H9 (cell line): ENCODE results near the gene CRYGN. TPM values are rescaled to one million over a fixed set of nuclear protein-coding genes. Genes with fewer than 3 reads are reported as not detected.

Experiments
- DNase-seq: peaks from one replicate; pipeline ENCODE4 v3.0.0-alpha.2; 2017
- H2AFZ ChIP-seq: one replicate; pipeline ENCODE4 v1.6.1; 2013; ENCODE audit warnings: mild to moderate bottlenecking, low read length, control low read depth, moderate library complexity
- H2AK5ac ChIP-seq: 2 replicates; pipeline ENCODE4 v1.6.1; 2013; ENCODE audit warnings: low read length, control low read depth, mixed read lengths; ENCODE audit not compliant: insufficient read length
- H2BK120ac ChIP-seq: one replicate; pipeline ENCODE4 v1.6.1; 2013; ENCODE audit warnings: low read depth, mild to moderate bottlenecking, low read length, control low read depth, inconsistent platforms; ENCODE audit not compliant: poor library complexity, severe bottlenecking
- H2BK12ac ChIP-seq: 2 replicates; pipeline ENCODE4 v1.6.1; 2013; ENCODE audit warnings: low read length, control low read depth, mixed read lengths, low read depth; ENCODE audit not compliant: insufficient read length
- H2BK15ac ChIP-seq: 2 replicates; pipeline ENCODE4 v1.6.1; 2013; ENCODE audit warnings: low read depth, low read length, control low read depth
- H2BK20ac ChIP-seq: one replicate; pipeline ENCODE4 v1.6.1; 2013; ENCODE audit warnings: low read depth, mild to moderate bottlenecking, low read length, control low read depth, inconsistent platforms; ENCODE audit not compliant: poor library complexity, severe bottlenecking
- H2BK5ac ChIP-seq: 2 replicates; pipeline ENCODE4 v1.6.1; 2013; ENCODE audit warnings: low read length, control low read depth, mixed read lengths; ENCODE audit not compliant: insufficient read length
- H3K14ac ChIP-seq: 2 replicates; pipeline ENCODE4 v1.6.1; 2013; ENCODE audit warnings: low read length, control low read depth; ENCODE audit not compliant: insufficient read depth
- H3K18ac ChIP-seq: 2 replicates; pipeline ENCODE4 v1.6.1; 2013; ENCODE audit warnings: low read depth, mild to moderate bottlenecking, mixed read lengths, low read length, control low read depth; ENCODE audit not compliant: insufficient read length
- H3K23ac ChIP-seq: 2 replicates; pipeline ENCODE4 v1.6.1; 2013; ENCODE audit warnings: low read length, control low read depth, mixed read lengths, low read depth; ENCODE audit not compliant: insufficient read length
- H3K23me2 ChIP-seq: 2 replicates; pipeline ENCODE4 v1.6.1; 2013; ENCODE audit warnings: low read depth, mild to moderate bottlenecking, mixed read lengths, low read length, control low read depth; ENCODE audit not compliant: insufficient read length, poor library complexity, severe bottlenecking
- H3K27ac ChIP-seq: 2 replicates; pipeline ENCODE4 v1.5.1; 2013; ENCODE audit warnings: low read length, control low read depth, mixed read lengths, low read depth; ENCODE audit not compliant: insufficient read length
- H3K27me3 ChIP-seq: 2 replicates; pipeline ENCODE4 v1.6.1; 2013; ENCODE audit warnings: low read length, control low read depth, inconsistent platforms; ENCODE audit not compliant: insufficient read depth
- H3K4ac ChIP-seq: 2 replicates; pipeline ENCODE4 v1.6.1; 2013; ENCODE audit warnings: low read depth, mild to moderate bottlenecking, control low read depth, inconsistent platforms, low read length, moderate library complexity
- H3K4me1 ChIP-seq: 2 replicates; pipeline ENCODE4 v1.6.1; 2013; ENCODE audit warnings: low read length, control low read depth, inconsistent platforms; ENCODE audit not compliant: insufficient read depth
- H3K4me2 ChIP-seq: 2 replicates; pipeline ENCODE4 v1.6.1; 2013; ENCODE audit warnings: low read length, control low read depth, mixed read lengths; ENCODE audit not compliant: insufficient read length, insufficient read depth
- H3K56ac ChIP-seq: 2 replicates; pipeline ENCODE4 v1.6.1; 2013; ENCODE audit warnings: low read depth, mild to moderate bottlenecking, mixed read lengths, low read length, control low read depth; ENCODE audit not compliant: insufficient read length
- H3K79me1 ChIP-seq: 2 replicates; pipeline ENCODE4 v1.6.1; 2013; ENCODE audit warnings: low read depth, mild to moderate bottlenecking, moderate library complexity, low read length, control low read depth, inconsistent platforms; ENCODE audit not compliant: insufficient read depth, poor library complexity, severe bottlenecking
- H3K79me2 ChIP-seq: 2 replicates; pipeline ENCODE4 v1.6.1; 2013; ENCODE audit warnings: low read length, control low read depth, inconsistent platforms; ENCODE audit not compliant: insufficient read depth
- H3K9ac ChIP-seq: 2 replicates; pipeline ENCODE4 v1.6.1; 2013; ENCODE audit warnings: low read length, control low read depth, mixed read lengths; ENCODE audit not compliant: insufficient read length; ENCODE audit errors: extremely low read depth
- H3K9me3 ChIP-seq: one replicate; pipeline ENCODE4 v1.6.1; 2013; ENCODE audit warnings: low read depth, low read length, inconsistent platforms; ENCODE audit not compliant: control insufficient read depth
- H3T11ph ChIP-seq: one replicate; pipeline ENCODE4 v1.6.1; 2013; ENCODE audit warnings: mild to moderate bottlenecking, low read length, control low read depth, inconsistent platforms
- H4K20me1 ChIP-seq: one replicate; pipeline ENCODE4 v1.6.1; 2013; ENCODE audit not compliant: control insufficient read depth, insufficient read length, insufficient read depth
- H4K5ac ChIP-seq: 2 replicates; pipeline ENCODE4 v1.6.1; 2013; ENCODE audit warnings: low read depth, mild to moderate bottlenecking, mixed read lengths, low read length, control low read depth; ENCODE audit not compliant: insufficient read length
- H4K8ac ChIP-seq: replicated peaks from 2 replicates; pipeline ENCODE4 v1.6.1; 2013; ENCODE audit warnings: low read length, control low read depth, mixed read lengths, low read depth; ENCODE audit not compliant: insufficient read length
- H4K91ac ChIP-seq: 2 replicates; pipeline ENCODE4 v1.6.1; 2013; ENCODE audit warnings: low read depth, mild to moderate bottlenecking, moderate library complexity, mixed read lengths, low read length, control low read depth; ENCODE audit not compliant: insufficient read length
- H3K27ac Mint-ChIP-seq, 3 experiments: 2 replicates in 2 of 3; 3 replicates in 1 of 3; pipeline ENCODE4 v1.8.0; 2020 to 2021; ENCODE audit warnings: mixed read lengths in 3 of 3, mild to moderate bottlenecking in 1 of 3, moderate library complexity in 1 of 3
- H3K27me3 Mint-ChIP-seq: 2 replicates; pipeline ENCODE4 v1.8.0; 2021; ENCODE audit warnings: low read depth, mild to moderate bottlenecking, moderate library complexity, mixed read lengths
- H3K36me3 Mint-ChIP-seq, 3 experiments: 2 replicates in 2 of 3; 3 replicates in 1 of 3; pipeline ENCODE4 v1.8.0; 2020 to 2021; ENCODE audit warnings: low read depth in 3 of 3, mixed read lengths in 3 of 3; ENCODE audit not compliant: insufficient read depth in 1 of 3
- H3K4me1 Mint-ChIP-seq, 2 experiments: 2 replicates each; pipeline ENCODE4 v1.8.0; 2020; ENCODE audit warnings: mixed read lengths in 2 of 2
- H3K4me3 Mint-ChIP-seq, 2 experiments: 2 replicates in 1 of 2; 3 replicates in 1 of 2; pipeline ENCODE4 v1.8.0; 2020 to 2021; ENCODE audit warnings: mild to moderate bottlenecking in 2 of 2, mixed read lengths in 2 of 2, moderate library complexity in 1 of 2
- H3K9me3 Mint-ChIP-seq, 2 experiments: 2 replicates in 1 of 2; 3 replicates in 1 of 2; pipeline ENCODE4 v1.8.0; 2020; ENCODE audit warnings: mild to moderate bottlenecking in 2 of 2, mixed read lengths in 2 of 2, moderate library complexity in 1 of 2
- CTCF ChIP-seq: fragments of 200-600 bp; sonication (generic); conservative IDR thresholded peaks from 3 replicates; pipeline ENCODE4 v1.8.0; 2021; ENCODE audit warnings: antibody characterized with exemption, mild to moderate bottlenecking
- WGBS: extraction: QIAGEN DNeasy Blood & Tissue Kit; methylation state at CpG from one replicate; pipeline ENCODE4 v1.1.7; 2013; ENCODE audit warnings: missing lambda C conversion rate, low lambda C conversion rate, mixed read lengths; ENCODE audit not compliant: insufficient read length; ENCODE audit errors: extremely low coverage; 5-methylcytosine and 5-hydroxymethylcytosine counted together
- total RNA-seq: library from RNA; stranded (reverse); gene quantifications from 2 replicates; pipeline ENCODE4 v1.2.1, GENCODE V29; 2021

Gene CRYGN
- total RNA-seq, 1 experiment from 2014 or later: 1.8 TPM

- H3K4me3 Mint-ChIP-seq: no peak overlapping the region
- Histone ChIP-seq H3K4me2 (no peak overlapping the region), H3K9ac (no peak overlapping the region), H4K8ac (no peak overlapping the region), H3K4ac (no peak overlapping the region), H3K27ac (no peak overlapping the region), H3K27me3 (no peaks in the 10 kb centered on the region), H2BK15ac (no peak overlapping the region), H3K9me3 (no peaks in the 10 kb centered on the region), H3K56ac (no peak overlapping the region), H2AFZ (no peak overlapping the region), H4K5ac (no peak overlapping the region), H2BK20ac (no peak overlapping the region), H2BK5ac (no peak overlapping the region), H2BK12ac (no peak overlapping the region), H4K91ac (no peak overlapping the region), H3K23ac (no peak overlapping the region), H3K79me2 (peaks cover 9% of the 10 kb centered on the region; the same call in 1 of the 2 replicates), H2AK5ac (no peak overlapping the region), H3K23me2 (no peaks in the 10 kb centered on the region), H3T11ph (no peak overlapping the region), H3K14ac (no peak overlapping the region), H3K18ac (no peak overlapping the region), H2BK120ac (no peak overlapping the region), H4K20me1 (no peaks in the 10 kb centered on the region), H3K4me1 (no peaks in the 10 kb centered on the region; the same call in 1 of the 2 replicates), H3K79me1 (peaks cover 5% of the 10 kb centered on the region)
- H3K4me1 Mint-ChIP-seq: peaks cover 4 to 16% of the 10 kb centered on the region in 2 experiments
- no peak for DNase-seq
- WGBS: no CpG with 5 or more reads among the region's 7 CpGs
- no peak for TF ChIP-seq CTCF
- H3K36me3 Mint-ChIP-seq: peaks cover 28 to 82% (median 76%) of the 10 kb centered on the region in 3 experiments; a peak in 6 of 7 replicates
- H3K9me3 Mint-ChIP-seq: no peaks in the 10 kb centered on the region
- peak overlapping the region in 1 of 3 experiments; percentile 5; a peak in 1 of 7 replicates for H3K27ac Mint-ChIP-seq
- H3K27me3 Mint-ChIP-seq: peaks cover 1% of the 10 kb centered on the region; the same call in 1 of the 2 replicates
Observed at GRCh38 chr7:151484971-151485707, 45.2 kb upstream of the CRYGN start.
